Activated naive CD8-positive, alpha-beta T cell treated with anti-CD3 and anti-CD28 coated beads, Interleukin-2, amount 10 ng/mL, durations not matched to agents 7 days and 5 days (primary cell): Measurements from ENCODE around the gene IER5. TPM values are rescaled to one million over a fixed set of nuclear protein-coding genes. Genes with fewer than 3 reads are reported as not detected.
"Not testable (repeated sequence)": the region's sequence is repeated elsewhere in the genome, so short reads cannot be mapped to it uniquely, and the experiment has no call there.

Source experiments
- ATAC-seq: fragments of 150-1000 bp; cut with Tn5 transposase; one replicate; pipeline ENCODE4 v1.10.0; 2021; ENCODE audit warnings: low read depth, moderate library complexity
- POLR2A ChIA-PET: fragments of 350-600 bp; sonication (Branson Sonifier 250); formaldehyde crosslinking; loops from one replicate; lab custom pipeline; 2021; ENCODE audit warnings: antibody characterized with exemption; lab: Charles Lee
- DNase-seq: peaks from one replicate; pipeline ENCODE4 v3.0.0; 2021
- H3K27ac Mint-ChIP-seq: one replicate; pipeline ENCODE4 v1.8.0; 2022; ENCODE audit warnings: mild to moderate bottlenecking, mixed read lengths
- H3K27me3 Mint-ChIP-seq: one replicate; pipeline ENCODE4 v1.8.0; 2022; ENCODE audit warnings: mild to moderate bottlenecking, moderate library complexity, mixed read lengths
- H3K36me3 Mint-ChIP-seq: one replicate; pipeline ENCODE4 v1.8.0; 2021; ENCODE audit warnings: mild to moderate bottlenecking, mixed read lengths
- H3K4me1 Mint-ChIP-seq: one replicate; pipeline ENCODE4 v1.8.0; 2021; ENCODE audit warnings: mixed read lengths
- H3K4me3 Mint-ChIP-seq: one replicate; pipeline ENCODE4 v1.8.0; 2022; ENCODE audit warnings: mild to moderate bottlenecking, moderate library complexity, mixed read lengths
- H3K9me3 Mint-ChIP-seq: one replicate; pipeline ENCODE4 v1.8.0; 2021; ENCODE audit warnings: mixed read lengths
- total RNA-seq, 2 experiments: library from RNA; stranded (reverse); gene quantifications; one replicate each; pipeline ENCODE4 v1.2.3, GENCODE V29; 2021

IER5 gene
- total RNA-seq, 2 experiments from 2014 or later: 36.6 to 36.8 TPM

- peaks cover 15% of the 10 kb centered on the region for H3K4me1 Mint-ChIP-seq
- no peak overlapping the region for H3K27ac Mint-ChIP-seq
- ATAC-seq: no peak
- no peaks in the 10 kb centered on the region for H3K9me3 Mint-ChIP-seq
- POLR2A ChIA-PET: interaction anchor here (1.8 to 2.0 kb wide), 2 partner anchors 9 to 26 kb away, joined by 7 read pairs; partner anchors contain the start of gene IER5
- peaks cover 14% of the 10 kb centered on the region for H3K27me3 Mint-ChIP-seq
- no peak overlapping the region for H3K4me3 Mint-ChIP-seq
- DNase-seq: no peak
- H3K36me3 Mint-ChIP-seq: no peaks in the 10 kb centered on the region
Measured at GRCh38 chr1:181114574-181115367, 26.3 kb downstream of the IER5 start.

- H3K27ac Mint-ChIP-seq: no peak overlapping the region
- peaks cover 13% of the 10 kb centered on the region for H3K4me1 Mint-ChIP-seq
- POLR2A ChIA-PET: interaction anchor here (1.2 to 2.0 kb wide), 3 partner anchors 10 to 26 kb away, joined by 3 to 7 read pairs (median 7); partner anchors contain the start of gene IER5
- no peak for DNase-seq
- no peak for ATAC-seq
- no peak overlapping the region for H3K4me3 Mint-ChIP-seq
- H3K9me3 Mint-ChIP-seq: no peaks in the 10 kb centered on the region
- H3K27me3 Mint-ChIP-seq: peaks cover 9% of the 10 kb centered on the region
- H3K36me3 Mint-ChIP-seq: no peaks in the 10 kb centered on the region
Measured at GRCh38 chr1:181115368-181115684, 26.8 kb downstream of the IER5 start.

GRCh38 chr1:181115971-181116370 lies 27.5 kb downstream of the IER5 start:
- H3K9me3 Mint-ChIP-seq, ATAC-seq, DNase-seq, H3K36me3 Mint-ChIP-seq, H3K4me3 Mint-ChIP-seq, H3K27ac Mint-ChIP-seq, H3K27me3 Mint-ChIP-seq: not testable (repeated sequence)
- POLR2A ChIA-PET: interaction anchor here (1.2 to 2.0 kb wide), 2 partner anchors 10 to 13 kb away, joined by 3 to 7 read pairs; no protein-coding TSS in a partner anchor
- peaks cover 14% of the 10 kb centered on the region for H3K4me1 Mint-ChIP-seq

- DNase-seq (no peak), ATAC-seq (no peak)
- Mint-ChIP-seq H3K27me3 (peaks cover 9% of the 10 kb centered on the region), H3K4me3 (no peak overlapping the region), H3K36me3 (no peaks in the 10 kb centered on the region), H3K4me1 (peaks cover 14% of the 10 kb centered on the region), H3K9me3 (no peaks in the 10 kb centered on the region), H3K27ac (no peak overlapping the region)
- POLR2A ChIA-PET: interaction anchor here (0.9 kb wide), 1 partner anchor 11 kb away, joined by 3 read pairs; no protein-coding TSS in a partner anchor
Measured at GRCh38 chr1:181116819-181117390, 28.4 kb downstream of the IER5 start.

- DNase-seq: no peak
- POLR2A ChIA-PET: interaction anchor here (0.9 kb wide), 1 partner anchor 12 kb away, joined by 3 read pairs; no protein-coding TSS in a partner anchor
- H3K36me3 Mint-ChIP-seq: no peaks in the 10 kb centered on the region
- ATAC-seq: no peak
- peaks cover 9% of the 10 kb centered on the region for H3K4me1 Mint-ChIP-seq
- no peaks in the 10 kb centered on the region for H3K9me3 Mint-ChIP-seq
- H3K27me3 Mint-ChIP-seq: peaks cover 9% of the 10 kb centered on the region
- no peak overlapping the region for H3K27ac Mint-ChIP-seq
- H3K4me3 Mint-ChIP-seq: no peak overlapping the region
Measured at GRCh38 chr1:181117648-181118449, 29.3 kb downstream of the IER5 start.

- POLR2A ChIA-PET: no interaction called here
- peaks cover 9% of the 10 kb centered on the region for H3K27me3 Mint-ChIP-seq
Measured at GRCh38 chr1:181119093-181119989, 30.8 kb downstream of the IER5 start.

GRCh38 chr1:181120924-181121323 lies 32.4 kb downstream of the IER5 start:
- H3K4me1 Mint-ChIP-seq: peaks cover 7% of the 10 kb centered on the region
- no peaks in the 10 kb centered on the region for H3K9me3 Mint-ChIP-seq
- H3K4me3 Mint-ChIP-seq: no peak overlapping the region
- POLR2A ChIA-PET: no interaction called here
- peaks cover 9% of the 10 kb centered on the region for H3K27me3 Mint-ChIP-seq
- no peak for ATAC-seq
- DNase-seq: no peak
- no peak overlapping the region for H3K27ac Mint-ChIP-seq
- H3K36me3 Mint-ChIP-seq: no peaks in the 10 kb centered on the region

More at GRCh38 chr1:181119093-181119989, 30.8 kb downstream of the IER5 start:
- H3K27ac Mint-ChIP-seq: no peak overlapping the region
- H3K9me3 Mint-ChIP-seq: no peaks in the 10 kb centered on the region
- DNase-seq (no peak), ATAC-seq (no peak)
- H3K4me3 Mint-ChIP-seq: no peak overlapping the region
- no peaks in the 10 kb centered on the region for H3K36me3 Mint-ChIP-seq
- peaks cover 10% of the 10 kb centered on the region for H3K4me1 Mint-ChIP-seq

- no peaks in the 10 kb centered on the region for H3K36me3 Mint-ChIP-seq
- ATAC-seq (no peak), DNase-seq (no peak)
- POLR2A ChIA-PET: no interaction called here
- H3K4me3 Mint-ChIP-seq: no peak overlapping the region
- H3K4me1 Mint-ChIP-seq: peaks cover 7% of the 10 kb centered on the region
- H3K27me3 Mint-ChIP-seq: peaks cover 8% of the 10 kb centered on the region
- H3K9me3 Mint-ChIP-seq: no peaks in the 10 kb centered on the region
- H3K27ac Mint-ChIP-seq: no peak overlapping the region
Measured at GRCh38 chr1:181121498-181121897, 33.0 kb downstream of the IER5 start.

GRCh38 chr1:181122222-181122621 lies 33.7 kb downstream of the IER5 start:
- Mint-ChIP-seq H3K27ac (no peak overlapping the region), H3K36me3 (no peaks in the 10 kb centered on the region), H3K4me1 (peaks cover 9% of the 10 kb centered on the region), H3K27me3 (peaks cover 8% of the 10 kb centered on the region), H3K4me3 (no peak overlapping the region), H3K9me3 (no peaks in the 10 kb centered on the region)
- POLR2A ChIA-PET: interaction anchor here (1.0 kb wide), 1 partner anchor 32 kb away, joined by 3 read pairs; no protein-coding TSS in a partner anchor
- no peak for DNase-seq
- ATAC-seq: no peak

GRCh38 chr1:181123173-181123572 lies 34.7 kb downstream of the IER5 start:
- Mint-ChIP-seq H3K4me1 (peaks cover 16% of the 10 kb centered on the region), H3K36me3 (no peaks in the 10 kb centered on the region), H3K9me3 (no peaks in the 10 kb centered on the region), H3K27ac (no peak overlapping the region), H3K27me3 (peaks cover 8% of the 10 kb centered on the region), H3K4me3 (no peak overlapping the region)
- POLR2A ChIA-PET: interaction anchor here (1.0 kb wide), 1 partner anchor 32 kb away, joined by 3 read pairs; no protein-coding TSS in a partner anchor
- DNase-seq (no peak), ATAC-seq (no peak)

GRCh38 chr1:181124291-181124751 lies 35.8 kb downstream of the IER5 start:
- no peak overlapping the region for H3K4me3 Mint-ChIP-seq
- no peaks in the 10 kb centered on the region for H3K9me3 Mint-ChIP-seq
- no peak overlapping the region for H3K27ac Mint-ChIP-seq
- peaks cover 5% of the 10 kb centered on the region for H3K27me3 Mint-ChIP-seq
- POLR2A ChIA-PET: no interaction called here
- peaks cover 25% of the 10 kb centered on the region for H3K4me1 Mint-ChIP-seq
- ATAC-seq (peak; percentile 35), DNase-seq (no peak)
- H3K36me3 Mint-ChIP-seq: no peaks in the 10 kb centered on the region

GRCh38 chr1:181126289-181126688 lies 37.8 kb downstream of the IER5 start:
- peaks cover 3% of the 10 kb centered on the region for H3K27me3 Mint-ChIP-seq
- no peak for DNase-seq
- no peaks in the 10 kb centered on the region for H3K9me3 Mint-ChIP-seq
- POLR2A ChIA-PET: interaction anchor here (2.7 to 3.0 kb wide), 2 partner anchors 18 to 21 kb away, joined by 11 to 17 read pairs; no protein-coding TSS in a partner anchor
- no peak overlapping the region for H3K4me3 Mint-ChIP-seq
- peaks cover 32% of the 10 kb centered on the region for H3K4me1 Mint-ChIP-seq
- ATAC-seq: no peak
- H3K27ac Mint-ChIP-seq: no peak overlapping the region
- H3K36me3 Mint-ChIP-seq: no peaks in the 10 kb centered on the region
